Activated effector memory CD4-positive, alpha-beta T cell treated with anti-CD3 and anti-CD28 coated beads, Interleukin-2, amount 50 U/mL, for 16 hours (primary cell): ENCODE data around the gene CYSRT1.
"Not testable (repeated sequence)": the region's sequence is repeated elsewhere in the genome, so short reads cannot be mapped to it uniquely, and the experiment has no call there.

Source experiments
- DNase-seq: peaks from one replicate; pipeline ENCODE4 v3.0.0-alpha.2; 2020

The CYSRT1 gene

GRCh38 chr9:137227853-137228505, 3.0 kb downstream of the CYSRT1 start:
- DNase-seq: no peak

GRCh38 chr9:137228506-137228967, 3.6 kb downstream of the CYSRT1 start:
- DNase-seq: no peak

- DNase-seq: no peak
Observed at GRCh38 chr9:137228968-137229896, 4.3 kb downstream of the CYSRT1 start.

- no peak for DNase-seq
Observed at GRCh38 chr9:137229903-137230704, 5.1 kb downstream of the CYSRT1 start.

GRCh38 chr9:137230705-137231371, 5.9 kb downstream of the CYSRT1 start, which contains the start of gene SLC34A3:
Gene SLC34A3, plus strand, starts transcription at chr9:137230901. Its CDS starts 802 bp downstream, at chr9:137231703.
- DNase-seq: no peak

- DNase-seq: no peak
Observed at GRCh38 chr9:137231372-137232039, 6.5 kb downstream of the CYSRT1 start.

GRCh38 chr9:137232101-137232500, 7.1 kb downstream of the CYSRT1 start:
- DNase-seq: no peak

- no peak for DNase-seq
Observed at GRCh38 chr9:137232510-137232909, 7.5 kb downstream of the CYSRT1 start.

GRCh38 chr9:137233143-137233980, 8.4 kb downstream of the CYSRT1 start:
- DNase-seq: no peak

- no peak for DNase-seq
Observed at GRCh38 chr9:137234055-137234697, 9.2 kb downstream of the CYSRT1 start.

- DNase-seq: no peak
Observed at GRCh38 chr9:137234758-137235423, 9.9 kb downstream of the CYSRT1 start.

GRCh38 chr9:137235424-137236237, 10.7 kb downstream of the CYSRT1 start:
- no peak for DNase-seq

GRCh38 chr9:137236238-137236935, 11.4 kb downstream of the CYSRT1 start:
- peak; percentile 96 for DNase-seq

GRCh38 chr9:137236936-137237421, 12.0 kb downstream of the CYSRT1 start:
- DNase-seq: no peak

GRCh38 chr9:137237759-137238726, 13.1 kb downstream of the CYSRT1 start:
- DNase-seq: no peak

- DNase-seq: not testable (repeated sequence)
Observed at GRCh38 chr9:137239541-137240200, 14.7 kb downstream of the CYSRT1 start.
